B cell (primary cell): ENCODE measurements around the gene MAGEC1.

Experiments
- CTCF ChIP-seq: fragments of 200-600 bp; IDR thresholded peaks from one replicate; pipeline ENCODE4 v1.8.0; 2022; ENCODE audit warnings: antibody characterized with exemption, mild to moderate bottlenecking
- EZH2 ChIP-seq: IDR thresholded peaks from 2 replicates; pipeline ENCODE4 v1.6.1; 2012; ENCODE audit warnings: borderline replicate concordance, low read depth, mild to moderate bottlenecking, moderate library complexity, low read length; ENCODE audit not compliant: insufficient read depth, poor library complexity, severe bottlenecking

- TF ChIP-seq EZH2: no peak
- TF ChIP-seq CTCF: no peak
These were observed 46.2 kb upstream of the MAGEC1 start for GRCh38 chrX:141857479-141857878.
